ENCODE results near the gene UGT1A8.

Gene UGT1A8

GRCh38 chr2:233803292-233803911 lies 186.0 kb downstream of the UGT1A8 start:
- no peak for DNase-seq

GRCh38 chr2:233803994-233804393 lies 186.6 kb downstream of the UGT1A8 start:
- no peak for DNase-seq

- DNase-seq: no peak
These were observed 189.9 kb downstream of the UGT1A8 start for GRCh38 chr2:233807215-233807865.

GRCh38 chr2:233807966-233808935 lies 190.8 kb downstream of the UGT1A8 start:
- DNase-seq: no peak

GRCh38 chr2:233810385-233810784 lies 193.0 kb downstream of the UGT1A8 start:
- no peak for DNase-seq

GRCh38 chr2:233811087-233811486 lies 193.7 kb downstream of the UGT1A8 start:
- no peak for DNase-seq

GRCh38 chr2:233811732-233812131 lies 194.3 kb downstream of the UGT1A8 start:
- no peak for DNase-seq

- DNase-seq: no peak
These were observed 196.0 kb downstream of the UGT1A8 start for GRCh38 chr2:233813236-233814055.

- DNase-seq: peak in 1 of 3 experiments; percentile 5
These were observed 196.8 kb downstream of the UGT1A8 start for GRCh38 chr2:233814056-233814835.

GRCh38 chr2:233815861-233816260 lies 198.4 kb downstream of the UGT1A8 start:
- DNase-seq: no peak

GRCh38 chr2:233816334-233816733 lies 198.9 kb downstream of the UGT1A8 start:
- DNase-seq: peak in 1 of 3 experiments; percentile 15

- DNase-seq: no peak
These were observed 199.3 kb downstream of the UGT1A8 start for GRCh38 chr2:233816771-233817170.

- no peak for DNase-seq
These were observed 200.0 kb downstream of the UGT1A8 start for GRCh38 chr2:233817361-233817911.

- DNase-seq: no peak
These were observed 200.7 kb downstream of the UGT1A8 start for GRCh38 chr2:233817995-233818638.

- DNase-seq: no peak
These were observed 201.5 kb downstream of the UGT1A8 start for GRCh38 chr2:233818639-233819621.

GRCh38 chr2:233819884-233820773 lies 202.7 kb downstream of the UGT1A8 start:
- DNase-seq: no peak

GRCh38 chr2:233820774-233821105 lies 203.3 kb downstream of the UGT1A8 start:
- no peak for DNase-seq

- DNase-seq: no peak
These were observed 203.8 kb downstream of the UGT1A8 start for GRCh38 chr2:233821196-233821595.

GRCh38 chr2:233821709-233822100 lies 204.3 kb downstream of the UGT1A8 start:
- no peak for DNase-seq
